DMS153 treated with DMSO at 0.1 percent for 48 hours (cell line): Measurements from ENCODE around the gene TNS1.
A peak's percentile ranks its signal among the peaks of the same experiment; 100 is the strongest.
"Not testable (repeated sequence)": the region's sequence is repeated elsewhere in the genome, so short reads cannot be mapped to it uniquely, and the experiment has no call there.

Source experiments
- DNase-seq: peaks from one replicate; lab custom pipeline; 2025; ENCODE audit not compliant: unreplicated experiment; lab: John Stamatoyannopoulos, UW

Gene TNS1

GRCh38 chr2:217790681-217791392, 212.0 kb downstream of the TNS1 start:
- DNase-seq, result no peak

DNA sequence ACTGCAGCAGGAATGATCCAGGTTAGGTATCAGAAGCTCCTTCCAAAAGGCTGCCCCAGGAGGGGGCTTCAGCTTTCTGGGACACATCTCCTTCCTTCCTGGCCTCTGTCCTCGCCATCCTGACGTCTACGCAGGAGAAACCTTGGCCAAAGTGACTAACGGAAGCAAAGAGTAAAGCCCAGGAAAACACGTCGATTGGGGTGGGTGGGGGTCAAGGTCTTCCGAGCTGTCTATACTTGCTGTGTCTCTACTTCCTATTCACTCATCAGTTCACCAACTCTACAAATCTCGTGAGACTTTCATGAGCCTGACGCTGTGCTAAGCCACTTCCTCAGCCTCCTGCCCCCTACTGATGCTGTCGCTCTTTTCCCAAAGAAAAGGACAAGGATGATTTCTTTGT, 212.6 kb downstream of the TNS1 start:
- no peak for DNase-seq

DNA sequence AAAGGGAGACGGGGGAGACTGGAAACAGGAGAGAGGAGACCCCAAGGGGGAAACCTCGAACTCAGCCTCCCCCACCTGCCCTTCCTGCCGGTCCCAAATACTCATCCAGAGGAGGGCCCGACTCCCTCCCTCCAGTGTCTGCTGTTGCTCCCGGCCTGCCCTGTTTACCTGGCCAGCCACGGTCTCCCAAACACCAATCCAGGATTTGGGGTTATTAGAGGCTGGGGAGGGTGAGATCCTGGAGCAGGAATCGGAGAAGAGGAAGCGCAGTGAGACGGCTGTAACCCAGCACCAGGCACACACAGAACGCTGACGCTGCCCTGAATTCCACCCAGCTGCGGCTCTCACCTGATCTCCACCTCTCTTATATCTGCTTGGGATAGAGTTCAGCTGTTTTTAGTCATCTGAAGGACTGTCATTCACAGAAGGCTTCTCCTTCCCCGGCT, 213.0 kb downstream of the TNS1 start:
- DNase-seq, result no peak

DNA sequence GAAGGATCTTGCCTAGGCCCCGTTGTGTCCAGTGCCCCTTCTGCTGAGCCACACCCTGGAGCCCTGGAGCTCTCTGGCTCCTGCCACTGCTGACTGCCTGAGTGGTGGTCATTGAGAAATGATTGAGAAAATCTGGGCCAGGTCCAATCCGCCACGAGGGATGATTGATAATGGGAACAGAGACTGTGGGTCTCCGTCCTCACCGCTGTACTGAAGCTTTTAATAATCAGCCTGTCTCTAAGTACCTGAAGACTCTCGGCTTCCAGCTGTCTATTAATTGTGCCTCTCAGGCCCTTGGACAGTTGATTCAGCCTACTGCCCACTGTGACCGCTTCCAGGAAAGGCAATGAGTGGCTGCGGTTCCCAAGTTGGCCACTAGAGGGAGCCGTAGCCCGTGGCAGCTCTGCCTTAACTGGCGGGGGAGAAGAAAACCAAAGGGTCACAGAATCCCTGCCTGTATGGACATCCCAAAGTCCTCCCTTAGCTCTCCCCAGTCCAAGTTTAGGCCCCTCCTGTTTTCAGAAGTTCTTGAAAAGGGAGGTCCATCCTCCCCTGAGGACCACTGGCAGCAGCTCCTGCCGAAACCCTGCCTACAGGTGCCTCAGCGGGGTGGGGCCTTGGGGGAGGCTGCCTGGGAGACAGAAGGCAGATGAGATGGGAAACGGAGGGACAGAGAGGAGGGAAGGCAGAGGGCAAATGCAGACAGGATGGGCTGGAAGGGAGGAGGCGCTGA, 213.6 kb downstream of the TNS1 start:
- peak; percentile 47 for DNase-seq

DNA sequence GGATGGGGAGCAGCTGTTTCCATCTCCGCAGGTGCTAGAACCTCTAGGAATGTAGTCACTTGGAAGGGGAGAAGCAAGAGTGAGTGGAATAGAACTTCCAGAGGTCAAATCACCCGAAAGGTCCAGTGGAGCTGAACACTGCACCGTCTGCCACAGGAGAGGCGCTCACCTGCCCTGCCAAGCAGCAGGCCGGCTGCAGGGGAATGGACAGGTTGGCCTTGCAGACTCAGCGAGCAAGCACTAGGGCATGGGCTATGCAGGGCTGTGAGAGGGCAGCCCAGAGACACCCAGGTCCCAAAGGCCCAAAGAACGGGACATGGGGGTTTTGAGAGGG, 214.2 kb downstream of the TNS1 start:
- no peak for DNase-seq

- DNase-seq, result no peak
Measured at GRCh38 chr2:217787160-217787877, 215.5 kb downstream of the TNS1 start.

DNA sequence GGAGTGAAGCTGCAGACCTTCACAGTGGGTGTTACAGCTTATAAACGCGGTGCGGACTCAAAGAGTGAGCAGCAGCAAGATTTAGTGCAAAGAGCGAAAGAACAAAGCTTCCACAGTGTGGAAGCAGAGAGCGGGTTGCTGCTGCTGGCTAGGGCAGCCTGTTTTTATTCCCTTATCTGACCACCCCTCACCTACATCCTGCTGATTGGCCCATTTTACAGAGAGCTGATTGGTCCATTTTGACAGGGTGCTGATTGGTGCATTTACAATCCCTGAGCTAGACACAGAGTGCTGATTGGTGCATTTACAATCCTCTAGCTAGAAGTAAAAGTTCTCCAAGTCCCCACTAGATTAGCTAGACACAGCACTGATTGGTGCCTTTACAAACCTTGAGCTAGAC, 216.2 kb downstream of the TNS1 start:
- DNase-seq, result not testable (repeated sequence)

GRCh38 chr2:217785544-217786045, 217.2 kb downstream of the TNS1 start:
- DNase-seq, result peak; percentile 26

- no peak for DNase-seq
Measured at GRCh38 chr2:217784996-217785543, 217.7 kb downstream of the TNS1 start.

DNA sequence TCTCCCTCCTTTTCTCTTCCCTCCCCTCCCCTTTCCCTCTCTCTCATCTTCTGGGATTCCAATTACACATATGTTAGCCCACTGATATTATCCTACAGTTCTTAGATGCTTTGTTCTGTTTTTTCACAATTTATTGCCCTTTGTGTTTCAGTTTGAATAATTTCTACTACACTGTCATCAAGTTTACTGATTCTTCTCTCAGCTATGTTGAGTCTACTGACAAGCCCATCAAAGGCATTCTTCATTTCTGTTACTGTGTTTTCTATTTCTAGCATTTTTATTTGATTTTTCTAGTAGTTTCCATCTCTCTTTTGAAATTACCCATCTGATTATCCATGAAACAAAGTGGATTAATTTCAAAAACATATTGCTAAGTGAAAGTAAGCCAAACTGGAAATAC, 219.6 kb downstream of the TNS1 start:
- no peak for DNase-seq

DNA sequence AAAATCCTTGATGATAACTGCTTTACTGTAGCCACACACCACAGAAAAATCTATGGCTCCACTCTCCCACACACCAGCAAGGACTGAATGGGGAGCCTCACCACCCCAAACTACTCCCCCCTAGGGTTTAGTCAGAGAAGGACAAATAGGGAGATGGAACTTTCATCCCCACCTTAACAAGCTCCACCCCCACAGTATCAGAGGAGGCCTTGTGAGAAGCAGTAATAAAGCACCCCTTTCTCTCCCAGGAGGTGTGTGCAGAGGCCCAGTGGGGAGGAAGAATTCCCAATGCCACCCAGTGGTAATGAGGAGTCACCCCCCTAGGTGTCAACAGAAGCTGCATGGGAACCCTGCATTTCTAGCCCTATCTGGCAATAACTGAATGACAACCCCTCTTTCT, 224.9 kb downstream of the TNS1 start:
- DNase-seq, result no peak

DNA sequence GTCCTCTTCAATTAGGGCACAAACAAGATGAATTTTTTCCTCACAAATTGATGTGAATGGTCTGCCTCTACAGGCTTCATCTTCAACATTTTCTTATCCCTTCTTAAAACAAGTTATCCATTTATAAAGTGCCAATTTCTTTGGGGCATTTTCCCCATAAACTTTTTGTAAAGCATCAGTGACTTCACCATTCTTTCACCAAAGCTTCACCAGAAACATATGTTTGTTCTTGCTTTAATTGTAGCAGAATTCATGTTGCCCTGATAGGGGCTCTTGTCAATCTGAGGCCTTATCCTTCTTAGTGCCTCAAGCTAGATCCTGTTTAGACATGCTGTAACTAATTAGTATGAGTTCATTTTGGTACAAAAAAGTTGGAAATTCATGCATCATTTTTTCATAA, 226.2 kb downstream of the TNS1 start:
- no peak for DNase-seq

GRCh38 chr2:217775920-217776503, 226.8 kb downstream of the TNS1 start:
- DNase-seq, result no peak

GRCh38 chr2:217774232-217774631, 228.6 kb downstream of the TNS1 start:
- DNase-seq, result no peak

GRCh38 chr2:217773539-217773938, 229.3 kb downstream of the TNS1 start:
- no peak for DNase-seq

DNA sequence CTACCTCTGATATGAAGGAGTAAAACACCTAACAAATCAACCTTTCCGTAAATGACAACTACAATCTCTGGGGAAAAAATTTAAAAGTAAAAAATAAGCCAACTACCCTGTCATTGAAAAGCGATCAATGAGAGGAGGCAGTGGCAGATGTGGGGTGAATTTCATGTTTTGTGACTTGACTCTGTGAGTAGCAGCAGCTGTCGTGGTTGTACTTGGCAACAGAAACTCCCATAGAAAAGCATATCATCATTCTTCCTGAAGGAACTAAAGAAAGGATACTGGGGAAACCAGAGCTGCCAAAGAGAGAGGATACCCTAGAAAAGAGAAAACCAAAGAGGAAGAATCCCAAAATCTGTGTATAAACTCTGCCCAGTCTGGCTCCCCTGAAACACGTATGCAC, 236.4 kb downstream of the TNS1 start:
- DNase-seq, result no peak

- no peak for DNase-seq
Measured at GRCh38 chr2:217761645-217762277, 241.0 kb downstream of the TNS1 start.

DNA sequence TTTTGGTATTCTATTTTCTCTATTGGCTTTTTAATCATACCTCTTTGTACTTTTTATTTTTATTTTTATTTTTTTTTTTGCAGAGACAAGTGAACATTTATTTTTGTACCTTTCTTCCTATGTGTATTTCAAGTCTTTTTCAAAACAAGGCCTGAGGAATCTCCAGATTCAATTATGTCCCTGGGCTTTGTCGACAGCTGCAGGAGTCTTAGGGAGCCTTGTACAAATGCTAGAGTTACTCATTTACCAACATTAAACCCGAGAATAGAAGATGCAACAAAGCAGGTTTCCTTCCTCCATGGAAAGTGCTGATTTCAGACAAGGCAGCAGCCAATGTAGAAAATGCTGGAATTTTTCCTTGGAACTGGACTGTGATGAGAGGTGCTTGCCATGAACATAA, 242.8 kb downstream of the TNS1 start:
- DNase-seq, result no peak

GRCh38 chr2:217757108-217757463, 245.7 kb downstream of the TNS1 start:
- no peak for DNase-seq

DNA sequence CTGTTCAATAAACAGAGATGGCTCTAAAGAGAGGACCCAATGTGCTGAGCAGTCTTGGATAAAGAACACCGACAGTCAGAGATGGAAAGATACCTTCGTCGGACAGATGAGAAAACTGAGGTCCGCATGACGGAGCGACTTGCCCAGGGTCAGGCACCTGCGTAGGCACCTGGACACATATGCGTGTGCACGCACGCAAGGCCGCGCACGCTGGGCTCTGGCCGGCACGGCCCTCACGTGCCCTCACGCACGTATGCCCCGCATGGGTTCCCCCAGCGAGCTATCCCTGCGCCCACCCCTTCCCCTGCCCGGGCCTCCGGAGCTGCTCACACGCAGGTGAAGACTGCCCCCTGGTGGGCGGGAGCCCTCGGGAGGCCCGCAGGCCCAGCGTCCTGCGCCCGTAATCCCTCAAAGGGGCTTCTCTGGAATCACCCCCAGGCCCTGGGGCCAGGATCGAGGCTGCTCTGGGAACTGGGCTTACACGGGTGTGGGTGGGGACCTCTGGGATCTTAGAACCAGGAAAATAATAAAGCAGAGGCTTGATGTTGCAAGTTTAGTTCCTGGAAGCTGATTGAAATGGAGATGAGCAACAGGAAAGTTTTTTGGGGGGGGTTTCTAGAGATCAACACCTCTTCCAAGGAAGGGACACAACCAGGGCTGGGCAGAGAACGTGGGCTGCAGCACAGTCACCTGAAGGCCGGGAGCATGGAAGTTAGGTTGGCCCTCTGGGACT, 246.3 kb downstream of the TNS1 start:
- no peak for DNase-seq
